ENCODE measurements around the gene TMEM89.

Gene TMEM89

DNA sequence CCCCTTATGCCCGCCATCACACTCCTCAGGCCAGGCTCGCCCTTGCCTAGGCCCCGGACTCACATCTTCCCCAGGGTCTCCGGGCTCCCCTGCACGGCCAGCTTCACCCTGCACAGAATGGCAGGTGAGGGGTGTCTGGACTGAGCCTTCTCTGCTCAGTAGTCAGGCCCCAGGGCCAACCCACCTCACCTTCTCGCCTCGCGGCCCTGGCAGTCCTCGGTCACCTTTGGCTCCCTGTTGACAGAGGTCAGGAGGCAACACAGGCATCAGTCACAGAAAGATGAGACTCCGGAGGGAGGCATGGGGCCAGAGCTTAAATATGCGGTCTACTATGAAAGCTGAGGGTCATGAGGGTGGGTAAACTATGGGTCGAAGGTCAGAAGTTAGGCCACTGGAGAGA, 49.6 kb downstream of the TMEM89 start:
- H3K36me3 ChIP-seq = peaks cover 0 to 34% (median 0%) of the 10 kb centered on the region in 3 donors
- no peak for TF ChIP-seq CTCF (IDR thresholded peaks at IDR 0.05)
- no peak overlapping the region for H3K4me3 ChIP-seq
- H3K27ac ChIP-seq = no peak overlapping the region
- DNase-seq = no peak
- intact Hi-C loops (cut with DNase I; ENCODE audit: low total_unique reads) = no loop called here
- H3K9me3 ChIP-seq = no peaks in the 10 kb centered on the region
- no peaks in the 10 kb centered on the region for H3K27me3 ChIP-seq
- H3K4me1 ChIP-seq = no peaks in the 10 kb centered on the region
